ENCODE results near the gene STYXL1.

- TF ChIP-seq EZH2 (IDR thresholded peaks at IDR 0.05; ENCODE audit: insufficient read depth, poor library complexity, severe bottlenecking) (no peak), EZH2phosphoT487 (IDR thresholded peaks at IDR 0.05; ENCODE audit: insufficient read depth, low read depth) (no peak)
Observed at GRCh38 chr7:76022026-76022780, 25.6 kb downstream of the STYXL1 start.

All from GM23248 (cell line).